NCI-H2029 treated with DMSO at 0.1 percent for 48 hours (cell line): ENCODE results near the gene KAZN.
"Not testable (repeated sequence)": the region's sequence is repeated elsewhere in the genome, so short reads cannot be mapped to it uniquely, and the experiment has no call there.

Experiments
- DNase-seq: peaks from one replicate; lab custom pipeline; 2025; lab: John Stamatoyannopoulos, UW

The KAZN gene

DNA sequence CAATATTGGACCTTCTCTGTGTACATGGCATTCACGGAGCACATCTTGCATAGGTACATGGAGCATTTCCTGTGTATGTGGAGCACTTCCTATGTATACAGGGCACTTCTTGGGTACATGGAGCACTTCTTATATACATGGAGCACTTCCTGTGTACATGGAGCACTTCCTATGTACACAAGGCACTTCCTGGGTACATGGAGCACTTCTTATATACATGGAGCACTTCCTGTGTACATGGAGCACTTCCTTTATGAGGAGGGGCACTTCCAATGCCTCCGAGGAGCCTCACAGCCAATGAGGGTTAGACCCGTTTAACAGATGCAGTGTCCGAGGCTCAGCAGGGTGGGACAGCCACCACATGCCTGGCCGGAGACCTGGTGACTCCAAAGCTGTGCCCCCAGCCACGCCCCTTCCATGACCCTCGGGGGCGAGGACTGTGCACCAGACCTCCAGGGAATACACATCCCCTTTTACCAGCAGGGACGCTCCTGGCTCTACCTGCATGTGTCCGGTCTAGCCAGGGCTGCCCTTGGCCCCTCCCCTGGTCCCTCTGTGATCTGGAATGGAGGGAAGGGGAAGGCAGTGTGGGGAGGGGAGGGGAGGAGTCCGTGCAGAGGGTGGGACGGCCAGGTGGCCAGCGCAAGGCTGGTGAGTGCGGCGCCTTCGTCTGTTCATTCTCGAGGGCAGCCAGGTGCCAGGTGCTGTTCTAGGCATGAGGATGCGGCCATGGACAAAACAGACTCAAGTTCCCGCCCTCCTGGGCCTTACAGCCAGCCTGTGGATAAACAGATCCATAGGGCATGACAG, 360.0 kb downstream of the KAZN start:
- DNase-seq: no peak

DNA sequence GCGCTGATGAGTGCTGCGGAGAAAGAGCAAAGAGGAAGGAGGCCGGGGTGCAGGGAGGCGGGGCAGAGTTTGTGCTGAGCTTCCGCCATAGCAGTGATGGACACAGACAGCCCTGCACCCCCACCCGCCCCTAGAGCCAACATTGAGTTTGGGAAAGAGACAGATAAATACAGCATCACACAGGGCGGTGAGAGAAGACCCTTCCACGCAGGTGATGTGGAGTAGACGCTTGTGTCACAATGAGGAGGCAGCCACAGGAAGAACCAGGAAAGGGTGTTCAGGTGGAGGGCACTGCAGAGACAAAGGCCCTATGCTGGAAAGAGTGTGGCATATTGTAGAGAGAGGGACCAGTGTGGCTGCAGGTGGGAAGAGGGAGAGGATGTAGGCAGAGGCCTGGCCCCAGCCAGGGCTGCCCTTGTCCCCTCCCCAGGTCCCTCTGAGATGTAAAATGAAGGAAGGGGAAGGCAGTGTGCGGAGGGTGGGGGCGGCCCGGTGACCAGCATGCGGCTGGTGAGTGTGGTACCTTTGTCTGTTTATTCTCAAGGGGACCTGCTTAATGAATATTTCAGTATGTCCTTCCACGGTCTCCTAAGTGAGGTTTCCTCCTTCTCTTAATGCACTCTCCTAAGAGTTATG, 360.7 kb downstream of the KAZN start:
- DNase-seq: no peak

DNA sequence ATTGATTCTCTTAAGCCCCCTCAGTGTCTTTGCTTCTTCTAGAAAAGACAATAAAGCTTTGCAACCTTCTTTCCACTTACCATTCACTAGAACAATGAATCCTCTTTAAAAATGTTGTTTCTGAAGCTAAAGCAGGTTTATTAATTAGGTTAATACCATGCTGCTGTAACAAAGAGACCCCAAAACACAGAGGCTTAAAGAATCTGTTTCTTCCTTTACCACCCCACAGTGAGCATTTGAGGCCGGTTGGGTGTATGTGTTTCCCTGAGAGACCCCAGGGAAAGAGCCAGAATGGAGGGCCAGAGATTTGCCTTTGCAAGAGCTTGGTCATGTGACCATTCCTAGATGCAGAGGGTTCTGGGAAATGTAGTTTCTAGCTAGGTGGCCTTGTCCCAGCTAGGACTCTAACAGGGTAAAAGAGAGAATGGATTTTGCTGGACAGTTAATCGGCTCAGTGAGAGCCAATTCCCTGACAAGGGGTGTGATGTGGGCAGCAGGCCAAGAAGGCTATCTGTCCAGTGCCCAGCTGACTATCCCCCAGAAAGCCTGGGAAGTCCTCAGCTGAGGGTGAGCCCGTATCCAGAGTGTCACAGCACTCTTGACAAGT, 363.3 kb downstream of the KAZN start:
- no peak for DNase-seq

DNA sequence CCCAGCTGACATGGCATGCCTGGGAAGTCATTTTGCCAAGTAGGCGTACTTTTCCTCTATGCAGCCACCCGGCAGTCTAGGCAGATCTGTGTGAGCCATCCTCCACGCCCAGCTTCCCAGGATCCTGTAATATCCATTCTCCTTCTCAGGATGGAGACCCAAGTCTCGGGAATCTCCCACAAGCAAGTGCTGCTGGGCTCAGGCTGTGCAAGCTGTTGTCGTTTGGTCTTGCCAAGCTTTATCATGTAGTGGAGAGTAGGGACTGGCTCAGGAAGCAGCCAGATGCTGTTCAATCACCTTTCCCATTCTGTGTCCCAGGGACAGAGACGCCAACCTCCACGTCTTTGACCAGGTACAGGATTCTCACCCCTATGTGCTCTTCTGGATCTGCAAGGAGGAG, 363.9 kb downstream of the KAZN start:
- no peak for DNase-seq

DNA sequence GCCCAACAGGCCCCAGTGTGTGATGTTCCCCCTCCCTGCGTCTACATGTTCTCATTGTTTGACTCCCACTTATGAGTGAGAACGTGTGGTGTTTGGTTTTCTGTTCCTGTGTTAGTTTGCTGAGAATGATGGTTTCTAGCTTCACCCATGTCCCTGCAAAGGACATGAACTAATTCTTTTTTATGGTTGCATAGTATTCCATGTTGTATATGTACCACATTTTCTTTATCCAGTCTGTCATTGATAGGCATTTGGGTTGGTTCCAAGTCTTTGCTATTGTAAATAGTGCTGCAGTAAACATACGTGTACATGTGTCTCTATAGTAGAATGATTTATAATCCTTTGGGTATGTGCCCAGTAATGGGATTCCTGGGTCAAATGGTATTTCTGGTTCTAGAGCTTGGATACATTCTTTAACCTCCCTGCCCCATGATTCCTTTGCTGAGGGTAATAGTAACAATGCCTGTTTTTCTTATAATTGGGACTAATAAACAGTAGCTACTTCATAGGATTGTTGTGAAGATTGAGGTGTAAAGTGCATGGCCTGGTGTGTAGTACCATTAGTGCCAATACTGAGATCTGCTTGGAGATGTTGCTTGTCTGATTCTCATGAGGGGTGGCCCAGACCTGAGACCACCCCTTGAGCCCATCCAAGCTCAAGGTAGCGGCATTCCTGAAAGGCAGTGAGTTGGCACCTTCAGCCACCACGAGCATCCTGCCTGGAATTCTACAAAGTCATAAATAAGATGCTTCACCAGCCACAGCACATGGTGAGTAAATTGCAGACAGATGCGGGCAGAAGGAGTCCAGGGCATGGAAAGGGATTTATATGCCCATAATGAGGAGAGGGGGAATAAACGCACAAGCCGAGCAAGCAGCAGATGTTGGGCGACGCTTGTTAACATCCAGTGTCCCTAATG, 365.6 kb downstream of the KAZN start:
- not testable (repeated sequence) for DNase-seq

DNA sequence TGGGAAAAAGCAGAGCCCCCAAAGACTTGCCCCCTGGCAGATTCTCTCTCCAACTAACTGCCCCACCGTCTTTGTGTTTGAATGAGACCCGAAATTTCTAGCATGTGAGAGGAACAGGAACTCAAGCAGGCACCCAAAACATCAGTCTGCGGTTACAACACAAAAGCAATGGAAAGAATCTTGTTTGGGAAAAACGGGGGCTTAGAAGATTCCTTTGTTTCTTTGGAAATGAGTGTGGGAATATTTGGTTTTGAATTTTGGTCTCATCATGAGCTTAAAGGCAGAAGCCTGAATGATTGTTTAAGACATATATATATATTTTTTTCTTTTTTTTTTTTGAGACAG, 366.2 kb downstream of the KAZN start:
- DNase-seq: no peak

DNA sequence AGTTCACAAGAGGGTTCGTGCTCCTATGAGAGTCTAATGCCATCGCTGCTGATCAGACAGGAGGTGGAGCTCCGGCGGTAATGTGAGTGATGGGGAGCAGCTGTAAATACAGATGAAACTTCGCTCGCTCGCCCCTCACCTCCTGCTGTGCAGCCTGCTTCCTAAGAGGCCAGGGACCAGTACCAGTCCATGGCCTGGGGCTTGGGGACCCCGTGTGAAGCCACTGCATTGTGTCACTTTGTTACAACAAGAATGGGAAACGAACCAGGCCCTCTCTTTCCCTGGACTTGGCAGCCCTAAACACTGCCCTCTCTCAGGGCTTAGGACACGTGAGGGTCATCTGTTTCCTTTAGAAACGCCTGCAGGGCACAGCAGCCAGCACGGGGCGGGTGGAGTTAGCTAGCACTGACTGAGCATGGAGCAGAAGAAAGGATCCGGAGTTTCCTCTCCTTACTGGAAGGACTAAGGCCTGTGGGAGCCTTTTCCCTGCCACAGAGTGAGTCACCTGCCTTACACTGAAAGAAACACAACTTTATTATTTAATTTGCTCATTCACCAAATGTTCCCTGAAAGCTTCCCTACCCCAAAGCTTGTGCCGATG, 369.9 kb downstream of the KAZN start:
- DNase-seq: no peak

DNA sequence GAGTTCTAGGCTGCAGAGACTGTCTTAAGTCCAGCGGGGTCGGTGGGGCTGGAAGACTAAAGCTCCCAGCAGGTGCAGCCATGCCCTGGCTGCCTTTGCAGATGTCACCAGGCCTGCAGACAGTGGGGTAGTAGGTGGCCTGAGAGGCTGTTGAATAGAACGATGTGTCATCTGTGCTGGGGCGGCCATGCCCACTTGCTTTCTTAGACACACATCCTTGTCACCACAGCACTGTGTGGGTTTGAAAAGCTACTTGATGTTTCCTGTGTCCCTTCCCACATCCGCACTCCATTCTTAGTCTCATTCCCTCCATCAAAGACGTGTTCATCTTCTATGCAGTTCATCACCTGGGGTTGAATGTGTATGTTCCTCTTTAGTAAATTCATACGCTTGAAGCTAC, 370.5 kb downstream of the KAZN start:
- DNase-seq: no peak

DNA sequence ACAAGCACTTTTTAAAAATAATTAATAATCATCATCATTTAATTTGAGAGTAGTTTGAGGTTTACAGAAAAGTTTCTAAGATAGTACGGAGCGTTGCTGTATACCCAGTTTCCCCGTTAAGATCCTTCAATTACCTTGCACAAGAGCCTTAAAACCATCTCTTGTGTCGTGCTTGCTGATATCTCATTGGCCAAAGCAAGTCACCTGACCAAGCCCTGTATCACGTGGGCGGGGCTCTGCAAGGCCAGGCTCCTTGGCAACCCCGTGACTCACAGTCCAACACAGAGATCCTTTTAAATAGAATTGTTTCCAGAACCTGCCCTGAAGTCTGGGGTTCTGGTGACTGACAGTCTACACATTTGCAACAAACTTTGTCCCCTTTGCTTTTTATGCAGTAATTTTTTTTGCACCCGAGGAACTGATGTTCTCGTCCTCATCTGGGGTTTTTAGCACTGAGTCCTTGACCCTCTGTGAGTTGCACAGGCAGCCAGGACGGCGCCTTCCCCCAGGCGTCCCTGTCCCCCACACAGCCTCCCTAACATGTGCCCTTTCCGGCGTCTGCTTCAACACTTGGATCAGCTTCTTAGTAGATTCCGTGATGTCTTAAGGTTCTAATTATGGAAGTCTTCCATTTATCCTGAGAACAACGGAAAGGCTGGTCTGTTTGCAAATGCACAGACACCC, 371.8 kb downstream of the KAZN start:
- no peak for DNase-seq

DNA sequence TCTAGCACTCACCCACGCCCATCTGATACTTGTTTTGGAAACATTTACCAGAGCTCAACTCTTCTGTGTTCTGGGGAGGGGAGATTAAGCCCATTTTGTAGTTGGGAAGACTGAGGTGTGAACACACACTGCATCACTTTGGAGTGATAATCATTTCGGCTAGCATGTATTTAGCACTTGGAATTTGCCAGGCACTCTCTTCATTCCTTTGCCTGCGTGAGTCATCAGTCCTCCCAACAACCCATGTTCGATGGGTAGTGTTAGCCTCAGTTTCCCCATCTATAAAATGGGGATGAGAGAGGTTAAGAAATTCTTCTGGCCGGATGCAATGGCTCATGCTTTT, 372.3 kb downstream of the KAZN start:
- no peak for DNase-seq

DNA sequence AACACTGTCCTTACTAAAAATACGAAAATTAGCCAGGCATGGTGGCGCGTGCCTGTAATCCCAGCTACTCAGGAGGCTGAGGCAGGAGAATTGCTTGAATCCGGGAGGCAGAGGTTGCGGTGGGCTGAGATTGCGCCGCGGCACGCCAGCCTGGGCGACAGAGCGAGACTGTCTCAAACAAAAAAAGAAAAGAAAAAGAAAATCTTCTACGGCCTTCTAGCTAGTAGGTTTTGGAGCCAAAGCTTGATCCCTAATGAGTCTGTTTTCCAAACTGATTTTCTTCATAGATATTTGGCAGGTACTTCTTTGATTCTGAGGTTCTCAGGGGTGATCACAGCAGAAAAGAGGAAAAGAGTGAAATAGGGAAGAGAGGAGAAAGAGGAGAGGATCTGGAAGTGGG, 372.7 kb downstream of the KAZN start:
- no peak for DNase-seq

DNA sequence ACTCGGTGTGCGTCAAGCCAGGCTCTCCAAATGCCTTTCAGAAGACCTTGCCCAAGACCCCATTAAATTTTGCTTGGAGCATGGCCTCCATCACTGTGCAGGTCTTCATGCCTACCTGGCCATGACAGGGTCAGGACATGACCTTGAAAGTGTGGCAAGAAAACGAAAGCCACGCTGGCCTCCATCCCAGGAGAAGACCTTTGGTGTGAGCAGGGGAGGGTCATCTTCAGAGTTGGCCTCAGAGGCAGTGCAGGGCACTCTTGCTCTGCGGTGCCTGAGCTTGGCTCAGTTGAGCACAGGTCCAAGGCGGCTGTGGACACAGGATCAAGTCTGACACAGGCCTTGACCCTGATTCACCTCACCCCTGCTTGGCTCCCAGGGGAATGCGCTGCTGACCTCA, 373.6 kb downstream of the KAZN start:
- DNase-seq: no peak

DNA sequence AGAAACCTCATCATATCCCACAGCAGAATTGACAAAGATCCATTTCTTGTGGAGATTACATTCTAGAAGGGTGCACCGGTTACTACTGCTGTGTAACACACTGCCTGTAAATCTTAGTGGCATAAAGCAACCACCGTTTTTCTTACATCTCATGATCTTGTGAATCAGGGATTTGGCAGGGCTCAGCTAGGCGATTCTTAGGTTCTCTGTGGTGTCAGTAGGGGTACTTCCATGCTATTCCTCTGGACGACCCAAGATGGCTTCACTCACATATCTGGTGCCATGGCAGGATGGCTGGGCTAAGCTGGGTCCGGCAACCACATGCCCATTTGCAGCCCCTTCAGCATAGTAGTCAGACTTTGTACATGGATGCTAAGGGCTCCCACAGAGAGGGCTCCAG, 375.3 kb downstream of the KAZN start:
- no peak for DNase-seq

DNA sequence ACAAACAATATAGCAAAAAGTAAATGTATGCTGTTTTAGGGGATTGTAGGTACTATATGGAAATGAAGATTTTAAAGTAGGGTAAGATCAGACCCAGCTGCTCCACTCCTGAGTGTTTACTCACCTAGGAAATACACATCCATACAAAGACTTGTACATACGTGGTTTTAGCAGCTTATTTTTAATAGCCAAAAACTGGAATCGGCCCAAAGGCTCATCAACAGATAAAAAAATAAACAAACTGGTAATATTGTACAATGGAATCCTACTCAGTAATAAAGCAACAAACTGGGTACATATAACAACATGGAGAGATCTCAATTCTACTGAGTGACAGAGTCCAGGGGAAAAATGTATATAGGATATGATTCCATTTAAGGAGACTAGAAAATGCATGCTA, 375.9 kb downstream of the KAZN start:
- no peak for DNase-seq

DNA sequence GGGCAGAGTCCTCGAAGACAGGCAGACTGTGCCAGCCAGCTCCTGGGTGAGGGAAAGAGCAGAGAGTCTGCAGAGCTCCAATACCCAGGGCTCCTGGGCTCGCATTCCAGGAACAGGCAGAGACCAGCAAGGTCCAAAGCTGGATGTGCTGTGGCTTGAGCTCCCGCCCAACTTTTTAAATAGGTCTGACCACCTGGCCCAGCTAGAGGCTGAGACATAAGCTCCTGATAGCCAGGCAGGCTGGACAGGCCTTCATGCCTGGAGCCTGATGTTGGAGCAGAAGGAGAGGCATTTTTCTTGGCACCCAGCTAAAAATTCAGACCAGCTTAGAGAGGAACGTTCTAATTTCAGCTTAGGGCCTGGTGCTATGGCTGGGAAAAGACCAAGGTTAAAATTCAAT, 376.6 kb downstream of the KAZN start:
- DNase-seq: no peak

DNA sequence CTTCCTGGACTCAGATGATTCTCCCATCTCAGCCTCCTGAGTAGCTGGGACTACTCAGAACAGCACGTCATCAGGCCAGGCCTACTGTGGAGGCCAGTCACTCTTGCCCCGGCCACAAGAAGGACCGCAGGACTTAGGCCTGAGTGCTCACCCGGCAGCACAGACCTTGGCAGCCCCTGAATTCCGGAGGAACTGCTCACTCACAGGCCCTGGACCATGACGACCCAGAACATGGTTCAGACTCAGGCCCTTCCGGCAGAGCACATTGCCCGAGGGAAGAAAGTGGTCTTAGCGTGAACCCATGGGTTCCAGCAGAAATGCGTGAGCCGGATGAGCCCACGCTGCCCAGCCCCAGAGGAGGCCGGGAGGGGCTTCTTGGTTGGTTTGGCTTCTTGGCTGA, 377.8 kb downstream of the KAZN start:
- no peak for DNase-seq

DNA sequence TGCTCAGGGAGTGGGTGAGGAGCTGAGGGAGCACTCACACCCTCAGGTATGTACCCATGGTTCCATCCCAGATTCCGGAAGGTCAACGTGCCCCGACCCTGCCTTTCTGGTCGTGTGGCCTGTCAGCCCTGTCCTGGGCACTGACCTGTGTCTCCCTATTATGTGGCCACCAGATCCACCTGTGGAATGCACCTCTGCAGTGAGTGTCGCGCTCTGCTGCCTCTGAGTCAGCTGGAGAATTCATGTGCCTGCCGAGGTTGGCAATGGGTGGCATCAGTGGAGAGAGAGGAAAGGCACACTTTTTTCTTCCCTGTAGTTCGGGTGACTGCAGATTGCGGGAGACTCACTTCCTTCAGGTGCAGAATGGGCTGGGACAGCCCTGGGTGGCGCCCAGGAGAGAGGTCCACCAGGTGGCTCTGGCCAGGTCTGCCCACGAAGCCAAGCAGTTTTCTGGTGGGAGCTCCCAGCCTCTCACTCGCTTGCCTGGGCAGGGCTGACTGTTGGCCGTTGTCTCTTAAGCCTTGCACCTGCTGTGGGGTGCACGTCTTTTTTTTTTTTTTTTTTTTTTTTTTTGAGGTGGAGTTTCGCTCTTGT, 378.9 kb downstream of the KAZN start:
- DNase-seq: no peak

DNA sequence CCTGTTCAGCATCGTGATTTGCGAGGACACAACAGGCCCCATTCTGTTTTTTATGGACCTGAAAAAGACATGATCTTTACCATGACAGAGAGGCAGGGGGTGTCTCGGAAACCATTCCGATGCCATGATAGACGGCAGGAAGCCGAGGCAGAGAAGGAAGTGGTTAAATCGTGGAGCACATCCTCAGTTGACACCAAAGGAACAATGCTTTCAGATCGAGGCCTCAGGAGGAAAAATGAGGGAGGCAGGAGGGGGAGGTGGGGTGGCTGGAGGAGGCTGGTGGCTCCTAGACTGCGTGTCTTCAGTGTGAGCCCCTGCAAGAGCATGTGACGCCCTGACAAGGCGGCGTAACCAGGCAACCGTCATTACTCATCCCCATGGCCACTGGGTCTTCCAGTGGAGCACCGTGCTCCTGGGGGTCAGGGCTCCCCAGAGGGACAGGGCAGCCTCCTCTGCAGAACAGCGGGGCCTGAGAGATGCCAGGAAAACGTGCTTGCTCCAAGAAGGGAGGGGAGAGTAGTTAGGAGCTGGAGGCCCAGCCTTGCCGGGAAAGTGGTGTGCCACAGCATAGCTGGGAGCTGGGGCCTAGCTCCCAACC, 382.2 kb downstream of the KAZN start:
- DNase-seq: no peak

DNA sequence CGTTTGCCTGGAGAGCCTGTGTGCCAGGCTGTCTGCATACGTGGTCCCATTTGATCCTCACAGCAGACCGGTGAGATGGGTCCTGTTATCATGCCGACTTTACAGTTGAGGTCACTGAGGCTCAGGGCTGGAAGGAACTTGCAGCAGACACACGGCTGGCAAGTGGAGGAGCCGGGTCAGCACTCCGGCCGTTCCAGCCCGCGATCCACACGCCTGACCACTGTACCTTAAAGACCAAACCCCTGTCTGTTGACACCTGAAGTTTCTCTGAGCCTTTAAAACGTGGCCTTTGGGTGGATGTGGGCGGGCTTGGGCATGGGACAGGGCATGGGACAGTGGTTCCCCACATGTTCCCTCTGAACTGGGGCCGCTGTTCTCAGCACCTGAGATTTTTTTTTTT, 383.5 kb downstream of the KAZN start:
- DNase-seq: no peak

DNA sequence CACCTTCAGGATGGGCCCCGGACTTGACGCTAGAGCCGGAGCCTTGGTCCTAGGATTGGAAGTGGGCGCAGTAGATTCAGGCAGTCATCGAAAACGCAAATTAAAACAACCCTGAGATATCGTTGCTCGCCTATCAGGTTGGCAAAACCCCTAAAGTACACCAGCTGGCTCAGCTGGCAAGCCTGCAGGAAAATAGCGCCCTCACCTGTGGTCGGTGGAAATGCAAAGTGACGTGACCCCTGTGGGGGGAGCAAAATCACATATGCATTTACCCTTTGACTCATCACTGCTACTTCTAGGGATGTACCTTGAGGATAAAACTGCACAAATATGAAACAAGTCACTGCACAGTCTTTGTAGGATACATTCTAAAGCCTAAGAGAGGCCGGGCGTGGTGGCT, 384.8 kb downstream of the KAZN start:
- no peak for DNase-seq

DNA sequence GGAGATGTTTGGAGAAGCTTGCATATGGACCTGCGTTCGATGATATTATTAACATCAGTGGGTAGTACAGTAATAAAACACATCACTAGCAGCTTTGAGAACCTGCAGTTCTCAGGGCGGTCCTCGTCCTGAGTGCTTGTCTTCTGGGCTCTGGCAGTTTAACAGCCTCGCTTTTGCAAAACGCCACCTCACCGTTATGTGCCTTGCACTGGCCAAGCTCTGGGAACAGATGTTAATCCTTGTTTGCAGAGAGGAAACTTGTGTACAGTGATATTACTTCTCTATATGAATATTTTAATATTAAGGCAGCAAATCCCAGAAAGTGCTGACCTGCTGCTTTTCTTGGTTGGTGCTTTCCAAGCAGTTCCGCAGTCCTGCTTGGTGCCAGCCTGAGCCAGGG, 387.7 kb downstream of the KAZN start:
- DNase-seq: no peak
